Endothelial cell of umbilical vein (primary cell): ENCODE results near the gene HCFC1R1. TPM values are rescaled to one million over a fixed set of nuclear protein-coding genes. Genes with fewer than 3 reads are reported as not detected.
"Not testable (repeated sequence)": the region's sequence is repeated elsewhere in the genome, so short reads cannot be mapped to it uniquely, and the experiment has no call there.

ENCODE experiments used
- BruUV-seq: library from RNA; stranded (reverse); fragments of 400-500 nt; replicated peaks from 2 replicates; lab custom pipeline; 2021; lab: Mats Ljungman, UMichigan
- CTCF ChIA-PET: fragments of 300-600, 350-600 bp; sonication (Branson Sonifier 250); formaldehyde crosslinking; loops from one replicate; lab custom pipeline; 2021; ENCODE audit warnings: antibody characterized with exemption, inconsistent platforms; lab: Charles Lee
- POLR2A ChIA-PET: fragments of 300-600, 350-600 bp; sonication (Branson Sonifier 250); formaldehyde crosslinking; loops from one replicate; lab custom pipeline; 2021; ENCODE audit warnings: antibody characterized with exemption, inconsistent platforms; lab: Charles Lee
- DNase-seq: peaks from one replicate; pipeline ENCODE4 v3.0.0-alpha.2; 2011; ENCODE audit warnings: low read depth, low spot score
- FAIRE-seq: peaks from 2 replicates; lab custom pipeline; 2011; peaks lifted over from hg19 to GRCh38; lab: Jason Lieb, UNC
- H2AFZ ChIP-seq: 2 replicates; pipeline ENCODE4 v1.6.0; 2012; ENCODE audit warnings: low read depth, low read length, control low read depth, inconsistent platforms
- H3K27ac ChIP-seq: 2 replicates; pipeline ENCODE4 v1.5.1; 2011; ENCODE audit warnings: low read depth, mild to moderate bottlenecking, control low read depth, low read length, moderate library complexity; ENCODE audit not compliant: insufficient read depth
- H3K27me3 ChIP-seq, 2 experiments: 2 replicates each; pipeline versions ENCODE4 v1.6.0 to v1.6.1; 2011; ENCODE audit warnings: low read length in 2 of 2, mixed read lengths in 1 of 2; ENCODE audit not compliant: control insufficient read depth in 2 of 2, insufficient read depth in 2 of 2
- H3K36me3 ChIP-seq, 2 experiments: 2 replicates in 1 of 2; 3 replicates in 1 of 2; pipeline ENCODE4 v1.5.1; 2011; ENCODE audit warnings: low read length in 2 of 2, mild to moderate bottlenecking in 1 of 2, moderate library complexity in 1 of 2; ENCODE audit not compliant: control insufficient read depth in 2 of 2, insufficient read depth in 2 of 2; ENCODE audit errors: extremely low read depth in 1 of 2
- H3K4me1 ChIP-seq: 3 replicates; pipeline ENCODE4 v1.5.1; 2011; ENCODE audit warnings: mild to moderate bottlenecking, low read length; ENCODE audit not compliant: control insufficient read depth, insufficient read depth; ENCODE audit errors: extremely low read depth
- H3K4me2 ChIP-seq: 2 replicates; pipeline ENCODE4 v1.6.1; 2011; ENCODE audit warnings: low read length, control low read depth, mixed read lengths; ENCODE audit not compliant: insufficient read depth
- H3K4me3 ChIP-seq, 3 experiments: fragments of 200-600 bp in 1 of 3; sonication (generic), shearing (Covaris generic) in 1 of 3; replicated peaks in 1 of 3; 2 replicates each; pipeline ENCODE4 v1.5.1; 2011 to 2016; ENCODE audit warnings: control low read depth in 3 of 3, low read length in 3 of 3, mild to moderate bottlenecking in 2 of 3, inconsistent platforms in 1 of 3, low read depth in 1 of 3, moderate library complexity in 1 of 3; ENCODE audit not compliant: insufficient read depth in 1 of 3
- H3K79me2 ChIP-seq: 2 replicates; pipeline ENCODE4 v1.6.0; 2012; ENCODE audit warnings: low read length, inconsistent platforms; ENCODE audit not compliant: control insufficient read depth, insufficient read depth
- H3K9ac ChIP-seq: replicated peaks from 2 replicates; pipeline ENCODE3; 2011; ENCODE audit warnings: low read length, control low read depth; ENCODE audit not compliant: insufficient read depth; ENCODE audit errors: extremely low read depth
- H3K9me1 ChIP-seq: replicated peaks from 3 replicates; pipeline ENCODE4 v1.6.0; 2011; ENCODE audit warnings: mild to moderate bottlenecking, low read length; ENCODE audit not compliant: control insufficient read depth, insufficient read depth; ENCODE audit errors: extremely low read depth
- H3K9me3 ChIP-seq: replicated peaks from 2 replicates; pipeline ENCODE4 v1.5.1; 2012; ENCODE audit warnings: low read length, inconsistent platforms; ENCODE audit not compliant: control insufficient read depth, insufficient read depth
- H4K20me1 ChIP-seq: replicated peaks from 2 replicates; pipeline ENCODE3; 2011; ENCODE audit warnings: mild to moderate bottlenecking, low read length; ENCODE audit not compliant: control insufficient read depth, insufficient read depth; ENCODE audit errors: extremely low read depth
- GATA2 ChIP-seq: IDR thresholded peaks from 2 replicates; pipeline ENCODE4 v1.7.0; 2011; ENCODE audit warnings: low read depth, mild to moderate bottlenecking, moderate library complexity, mixed read lengths, low read length; ENCODE audit not compliant: insufficient read length, insufficient read depth
- JUN ChIP-seq: IDR thresholded peaks from 2 replicates; pipeline ENCODE4 v1.6.1; 2011; ENCODE audit warnings: borderline replicate concordance, low read depth; ENCODE audit not compliant: insufficient read length, insufficient read depth
- dilution Hi-C: fragments of 300-500 bp; cut with MboI; formaldehyde crosslinking; loops from one replicate; pipeline ENCODE4 v1.15.0; 2019; ENCODE audit warnings: low sequenced_read_pairs; ENCODE audit not compliant: extremely low pct_ligation_motif_present
- intact Hi-C: fragments of 100-400 bp; cut with micrococcal nuclease; formaldehyde crosslinking; loops from one replicate; pipeline ENCODE4 v1.10.0; 2022
- polyA plus RNA-seq, 4 experiments: library from polyadenylated mRNA; depleted of rRNA in 3 of 4; stranded (reverse) in 3 of 4; unstranded in 1 of 4; fragments of >200 nt; gene quantifications; 2 replicates each; pipeline versions ENCODE4 v1.2.1 to v1.2.3, GENCODE V29; 2011 to 2012; ENCODE audit warnings: missing spikeins in 1 of 4
- total RNA-seq: library from RNA; stranded (reverse); gene quantifications from 2 replicates; pipeline ENCODE4 v1.2.3, GENCODE V29; 2021

HCFC1R1 gene
- total and polyA plus RNA-seq, 2 donors (not counting 3 experiments of a cell fraction or from before 2014, with no cell fraction given), result 28.7 to 49.3 TPM

GRCh38 chr16:3070608-3071111, 46.9 kb upstream of the HCFC1R1 start:
- ChIA-PET POLR2A (no interaction called here), CTCF (interaction anchor here (0.6 to 1.4 kb wide), 3 partner anchors 17 to 72 kb away, joined by 3 to 5 read pairs (median 4); no protein-coding TSS in a partner anchor)
- no peak overlapping the region for H3K4me3 ChIP-seq
- no TSS peak for BruUV-seq
- intact Hi-C loops (no loop called here), dilution Hi-C loops (no loop called here)
- H3K9ac ChIP-seq, result no peak overlapping the region
- H4K20me1 ChIP-seq, result no peaks in the 10 kb centered on the region
- no peak for FAIRE-seq
- TF ChIP-seq JUN (no peak), GATA2 (no peak)
- H3K9me1 ChIP-seq, result no peaks in the 10 kb centered on the region
- H3K4me1 ChIP-seq, result peaks cover 8% of the 10 kb centered on the region
- H3K27me3 ChIP-seq, result peaks cover 0 to 2% of the 10 kb centered on the region in 2 experiments
- H3K36me3 ChIP-seq, result peaks cover 0 to 9% of the 10 kb centered on the region in 2 experiments
- H3K27ac ChIP-seq, result no peak overlapping the region
- H3K9me3 ChIP-seq, result no peaks in the 10 kb centered on the region
- DNase-seq, result no peak
- H3K79me2 ChIP-seq, result peaks cover 4% of the 10 kb centered on the region
- H2AFZ ChIP-seq, result no peak overlapping the region
- H3K4me2 ChIP-seq, result no peak overlapping the region

- H3K4me1 ChIP-seq, result peaks cover 19% of the 10 kb centered on the region
- H3K9me3 ChIP-seq, H3K27ac ChIP-seq, dilution Hi-C loops, FAIRE-seq, H3K79me2 ChIP-seq, intact Hi-C loops, H3K4me2 ChIP-seq, H2AFZ ChIP-seq, H3K9ac ChIP-seq, H3K27me3 ChIP-seq, POLR2A ChIA-PET, CTCF ChIA-PET, H3K4me3 ChIP-seq, BruUV-seq, DNase-seq, H3K9me1 ChIP-seq, H3K36me3 ChIP-seq, H4K20me1 ChIP-seq: not testable (repeated sequence)
These were observed 45.4 kb upstream of the HCFC1R1 start for GRCh38 chr16:3069146-3069545.
